Astrocyte of the spinal cord (primary cell): ENCODE measurements around the gene RFWD3.
"Not testable (repeated sequence)": the region's sequence is repeated elsewhere in the genome, so short reads cannot be mapped to it uniquely, and the experiment has no call there.

Experiments
- DNase-seq: peaks from one replicate; pipeline ENCODE4 v3.0.0; 2011; ENCODE audit warnings: low read depth, low spot score
- H3K4me3 ChIP-seq: 2 replicates; pipeline ENCODE4 v1.5.1; 2011; ENCODE audit warnings: low read depth, mild to moderate bottlenecking, low read length, moderate library complexity
- in situ Hi-C: cut with HindIII; loops from 2 replicates; pipeline ENCODE4 v1.10.0; 2017; ENCODE audit warnings: low sequenced_read_pairs
- TF ChIP-seq, protein P1 (sequence below): IDR thresholded peaks from 2 replicates; pipeline ENCODE4 v1.5.1; 2012; ENCODE audit warnings: low read depth, mild to moderate bottlenecking, low read length, inconsistent platforms

The RFWD3 gene

DNA sequence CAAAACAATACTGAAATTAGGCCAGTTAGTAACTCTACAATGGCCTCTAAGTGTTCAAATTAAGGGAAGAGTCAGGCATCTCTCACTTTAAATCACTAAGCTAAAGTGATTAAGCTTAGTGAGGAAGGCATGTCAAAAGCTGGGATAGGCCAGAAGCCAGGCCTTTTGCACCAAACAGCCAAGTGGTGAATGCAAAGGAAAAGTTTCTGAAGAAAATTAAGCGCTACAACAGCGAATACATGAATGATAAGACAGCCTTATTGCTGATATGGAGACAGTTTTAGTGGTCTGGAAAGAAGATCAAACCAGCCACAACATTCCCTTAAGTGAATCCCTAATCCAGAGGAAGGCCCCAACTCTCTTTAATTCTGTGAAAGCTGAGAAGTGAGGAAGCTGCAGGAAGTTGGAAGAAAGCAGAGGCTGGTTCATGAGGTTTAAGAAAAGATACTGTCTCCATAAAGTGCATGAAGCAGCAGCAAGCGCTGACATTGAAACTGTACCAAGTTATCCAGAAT is 12.1 kb downstream of the RFWD3 start:
- TF ChIP-seq, protein P1, sequence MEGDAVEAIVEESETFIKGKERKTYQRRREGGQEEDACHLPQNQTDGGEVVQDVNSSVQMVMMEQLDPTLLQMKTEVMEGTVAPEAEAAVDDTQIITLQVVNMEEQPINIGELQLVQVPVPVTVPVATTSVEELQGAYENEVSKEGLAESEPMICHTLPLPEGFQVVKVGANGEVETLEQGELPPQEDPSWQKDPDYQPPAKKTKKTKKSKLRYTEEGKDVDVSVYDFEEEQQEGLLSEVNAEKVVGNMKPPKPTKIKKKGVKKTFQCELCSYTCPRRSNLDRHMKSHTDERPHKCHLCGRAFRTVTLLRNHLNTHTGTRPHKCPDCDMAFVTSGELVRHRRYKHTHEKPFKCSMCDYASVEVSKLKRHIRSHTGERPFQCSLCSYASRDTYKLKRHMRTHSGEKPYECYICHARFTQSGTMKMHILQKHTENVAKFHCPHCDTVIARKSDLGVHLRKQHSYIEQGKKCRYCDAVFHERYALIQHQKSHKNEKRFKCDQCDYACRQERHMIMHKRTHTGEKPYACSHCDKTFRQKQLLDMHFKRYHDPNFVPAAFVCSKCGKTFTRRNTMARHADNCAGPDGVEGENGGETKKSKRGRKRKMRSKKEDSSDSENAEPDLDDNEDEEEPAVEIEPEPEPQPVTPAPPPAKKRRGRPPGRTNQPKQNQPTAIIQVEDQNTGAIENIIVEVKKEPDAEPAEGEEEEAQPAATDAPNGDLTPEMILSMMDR: no peak
- in situ Hi-C loops: no loop called here
- no peak for DNase-seq
- no peak overlapping the region for H3K4me3 ChIP-seq

DNA sequence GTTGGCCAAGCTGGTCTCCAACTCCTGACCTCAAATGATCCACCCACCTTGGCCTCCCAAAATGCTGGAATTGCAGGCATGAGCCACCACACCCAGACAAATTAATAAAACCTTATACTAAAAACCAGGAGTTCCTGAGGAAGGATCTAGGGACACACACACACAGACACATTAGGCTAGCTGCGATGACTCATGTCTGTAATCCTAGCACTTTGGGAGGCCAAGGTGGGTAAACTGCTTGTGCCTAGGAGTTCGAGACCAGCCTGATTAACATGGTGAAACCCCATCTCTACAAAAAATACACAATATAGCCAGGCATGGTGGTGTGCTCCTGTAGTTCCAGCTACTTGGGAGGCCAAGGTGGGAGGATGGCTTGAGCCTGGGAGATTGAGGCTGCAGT is 13.8 kb downstream of the RFWD3 start:
- in situ Hi-C loops, H3K4me3 ChIP-seq: not testable (repeated sequence)
- peak; percentile 9 for DNase-seq

DNA sequence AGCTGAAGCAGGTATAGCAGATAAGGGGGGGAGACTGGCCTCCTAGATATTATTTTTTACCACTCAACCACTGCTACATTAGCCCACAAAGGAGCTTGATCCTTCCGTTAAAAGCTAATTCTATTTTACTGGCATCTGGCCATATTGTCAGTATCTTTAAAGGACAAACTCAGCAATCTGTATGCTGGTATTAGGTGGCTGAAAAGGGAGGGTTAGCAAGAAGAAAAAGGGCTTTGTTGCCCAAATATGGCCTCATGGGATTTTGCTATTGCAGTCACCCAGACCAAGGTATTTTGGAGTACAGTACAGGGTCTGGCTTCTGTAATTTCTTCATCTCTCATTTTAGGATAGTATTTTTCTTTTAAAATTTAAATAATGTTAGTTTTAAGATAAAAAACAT is 14.4 kb downstream of the RFWD3 start:
- H3K4me3 ChIP-seq: no peak overlapping the region
- in situ Hi-C loops: no loop called here
- DNase-seq: no peak
- TF ChIP-seq, protein P1: no peak

DNA sequence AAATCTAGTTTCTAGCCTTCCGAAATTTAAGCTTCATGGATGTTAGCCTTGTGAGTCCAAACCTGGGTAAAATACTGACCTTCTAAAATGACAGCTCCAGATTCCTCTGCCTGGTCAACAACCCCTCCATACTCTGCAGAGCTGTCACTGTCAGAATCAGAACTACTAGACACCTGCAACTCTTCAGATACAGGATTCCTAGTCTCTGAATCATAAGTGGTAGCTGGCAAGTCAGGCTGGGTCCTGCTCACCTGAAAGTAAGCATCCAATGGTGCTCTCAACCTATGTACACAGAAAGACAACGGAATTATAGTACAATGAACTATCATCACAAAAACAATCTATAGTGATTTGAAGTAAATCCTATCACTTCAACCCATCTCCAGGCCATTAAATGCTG is 14.8 kb downstream of the RFWD3 start:
- no peak for DNase-seq
- TF ChIP-seq, protein P1: no peak
- H3K4me3 ChIP-seq: no peak overlapping the region
- in situ Hi-C loops: no loop called here

DNA sequence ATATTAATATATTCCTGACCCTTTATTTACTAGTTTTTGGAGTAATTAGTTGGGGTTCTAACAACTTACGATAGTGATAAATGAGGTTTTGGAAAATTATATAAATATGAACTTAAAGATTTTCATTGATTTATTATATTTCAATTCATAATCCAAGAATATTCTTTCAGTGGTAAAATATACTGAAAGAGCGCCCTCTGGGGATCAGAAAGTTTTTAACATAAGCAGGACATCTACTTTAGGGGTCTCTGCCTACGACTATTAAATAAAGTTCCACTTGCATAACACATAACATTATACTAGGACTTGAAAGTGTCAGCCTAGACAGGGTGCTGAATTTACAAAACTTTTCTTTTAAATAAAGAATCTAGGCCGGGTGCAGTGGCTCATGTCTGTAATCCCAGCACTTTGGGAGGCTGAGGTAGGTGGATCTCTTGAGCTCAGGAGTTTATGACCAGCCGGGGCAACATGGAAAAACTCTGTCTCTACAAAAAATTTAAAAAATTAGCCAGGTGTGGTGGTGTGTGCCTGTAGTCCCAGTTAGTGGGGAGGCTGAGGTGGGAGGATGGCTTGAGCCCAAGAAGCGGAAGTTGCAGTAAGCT is 15.6 kb downstream of the RFWD3 start:
- TF ChIP-seq, protein P1: peak; percentile 39
- DNase-seq: peak; percentile 17
- in situ Hi-C loops: no loop called here
- H3K4me3 ChIP-seq: no peak overlapping the region

DNA sequence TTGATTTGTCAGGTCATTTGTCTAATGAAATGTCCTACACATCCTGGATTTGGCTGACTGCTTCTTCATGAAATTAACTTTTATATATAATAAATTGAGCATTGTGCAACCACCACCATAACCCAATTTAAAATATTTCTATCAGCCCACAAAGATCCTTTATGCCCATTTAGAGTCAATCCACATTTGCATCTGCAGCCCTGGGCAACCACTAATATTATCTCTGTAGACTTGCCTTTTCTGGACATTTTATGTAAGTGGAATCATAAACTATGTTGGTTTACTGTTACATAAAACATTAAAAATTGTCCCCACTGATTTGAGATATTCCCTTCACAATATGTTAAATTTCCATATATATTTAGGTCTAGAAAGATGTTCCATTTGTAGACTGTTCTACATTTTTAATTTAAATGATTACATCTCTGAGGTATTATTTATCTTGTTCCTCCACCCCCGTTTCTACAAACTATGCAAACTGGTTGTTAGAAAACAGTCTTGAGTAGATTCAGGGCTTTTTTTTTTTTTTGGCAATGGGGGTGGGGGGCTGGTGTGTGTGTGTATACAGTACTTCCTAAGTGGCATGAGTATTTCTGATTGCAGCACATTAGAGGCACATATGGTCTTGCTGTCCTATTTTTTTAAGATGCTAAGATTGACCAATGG is 16.7 kb downstream of the RFWD3 start:
- H3K4me3 ChIP-seq: no peak overlapping the region
- TF ChIP-seq, protein P1: no peak
- DNase-seq: no peak
- in situ Hi-C loops: no loop called here

DNA sequence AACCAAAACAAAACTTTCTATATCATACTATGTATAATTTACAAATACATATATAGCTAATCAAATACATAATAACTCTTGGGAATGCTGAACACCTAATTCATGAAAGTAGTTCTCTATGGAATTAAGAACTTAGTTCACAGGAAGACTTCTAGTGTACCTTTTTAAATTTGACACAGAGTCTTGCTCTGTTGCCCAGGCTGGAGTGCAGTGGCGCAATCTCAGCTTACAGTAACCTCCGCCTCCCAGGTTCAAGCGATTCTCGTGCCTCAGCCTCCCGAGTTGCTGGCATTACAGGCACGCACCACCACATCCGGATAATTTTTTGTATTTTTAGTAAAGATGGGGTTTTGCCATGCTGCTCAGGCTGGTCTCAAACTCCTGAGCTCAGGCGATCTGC is 24.7 kb downstream of the RFWD3 start:
- H3K4me3 ChIP-seq: no peak overlapping the region
- DNase-seq: no peak
- TF ChIP-seq, protein P1: no peak
- in situ Hi-C loops: no loop called here
